Measurements from ENCODE around the gene TSC1.
"Not testable (repeated sequence)": the region's sequence is repeated elsewhere in the genome, so short reads cannot be mapped to it uniquely, and the experiment has no call there.

The TSC1 gene

DNA sequence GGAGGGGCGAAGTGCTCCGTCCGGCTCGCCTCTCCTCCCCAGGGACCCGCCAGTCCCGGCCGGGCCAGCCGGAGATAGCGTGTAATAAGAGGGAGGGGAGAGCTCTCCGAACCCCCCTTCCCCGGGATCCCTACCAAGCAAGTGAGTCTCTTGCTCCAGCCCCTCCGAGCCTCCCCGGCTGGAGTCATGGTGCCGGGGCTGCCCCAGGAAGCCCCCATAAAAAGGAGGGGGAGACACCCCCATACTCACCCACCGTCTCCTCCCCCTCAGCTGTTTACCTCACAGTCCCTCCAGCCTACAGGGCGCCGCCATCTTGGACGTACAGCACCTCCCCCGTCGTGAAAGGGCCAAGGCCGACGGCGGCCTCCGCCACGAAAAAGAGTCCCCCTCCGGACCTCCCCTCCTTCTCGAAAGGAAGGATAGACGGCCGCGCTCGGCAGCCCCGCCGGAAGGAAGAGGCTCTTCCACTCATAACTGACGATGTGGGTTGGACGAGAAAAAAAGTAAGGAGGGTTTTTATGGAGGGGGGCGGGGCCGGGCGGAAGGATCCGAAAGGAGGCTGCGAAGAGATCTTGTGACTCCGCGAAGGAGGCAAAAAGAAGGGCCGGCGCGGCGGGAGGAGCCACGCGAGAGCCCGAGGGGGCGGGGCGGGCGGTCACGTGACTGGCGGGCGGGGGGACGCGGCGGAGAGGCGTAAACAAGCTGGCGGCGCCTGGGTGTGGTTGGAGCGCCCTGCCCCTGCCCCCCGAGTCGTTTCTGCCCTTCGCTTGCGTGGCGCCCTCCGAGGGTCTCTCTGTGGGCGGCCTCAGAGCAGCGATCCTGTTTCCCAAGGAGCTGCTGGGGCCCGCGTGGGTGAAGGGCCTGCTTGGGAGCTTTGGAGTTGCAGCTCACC, at the start of gene TSC1:
TSC1 (minus strand) TSS at position 323 of the 892 bp plus-strand sequence. CDS start 15,744 bp downstream, outside the sequence.
- H3K9me3 Mint-ChIP-seq, result no peaks in the 10 kb centered on the region
- H3K4me1 Mint-ChIP-seq (ENCODE audit: low read depth), result peaks cover 17% of the 10 kb centered on the region
- H3K4me3 Mint-ChIP-seq, result peak within 1 kb of the TSS; percentile 98
- H3K27me3 Mint-ChIP-seq (ENCODE audit: low read depth), result no peaks in the 10 kb centered on the region
- peaks cover 2% of the 10 kb centered on the region for H3K36me3 Mint-ChIP-seq (ENCODE audit: low read depth)
- H3K27ac Mint-ChIP-seq, result peak within 1 kb of the TSS; percentile 100

DNA sequence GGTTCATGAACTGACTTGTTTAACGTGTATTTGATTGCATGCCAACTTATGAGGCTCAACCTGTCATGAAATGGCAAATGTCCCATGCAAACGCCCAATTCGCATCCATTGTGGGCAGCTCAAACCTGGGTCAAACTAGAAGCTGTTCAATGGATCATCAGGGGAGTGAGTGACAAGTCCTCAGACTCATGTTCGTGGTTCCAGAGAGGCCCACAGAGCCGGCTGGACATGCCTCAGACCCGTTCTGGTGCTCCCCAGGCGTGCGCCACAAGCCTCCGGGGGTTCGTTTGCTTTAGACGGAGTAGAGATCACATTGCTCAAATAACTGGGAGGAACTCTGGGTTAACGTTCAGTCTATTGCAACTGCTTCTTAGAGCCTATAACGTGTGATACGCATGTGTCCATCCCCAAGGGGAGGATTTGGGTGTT, 49.1 kb upstream of the TSC1 start:
- Mint-ChIP-seq H3K27me3 (ENCODE audit: low read depth) (peaks cover 24% of the 10 kb centered on the region), H3K9me3 (peaks cover 5% of the 10 kb centered on the region), H3K36me3 (ENCODE audit: low read depth) (no peaks in the 10 kb centered on the region), H3K27ac (no peak overlapping the region), H3K4me3 (no peak overlapping the region), H3K4me1 (ENCODE audit: low read depth) (peaks cover 4% of the 10 kb centered on the region)

DNA sequence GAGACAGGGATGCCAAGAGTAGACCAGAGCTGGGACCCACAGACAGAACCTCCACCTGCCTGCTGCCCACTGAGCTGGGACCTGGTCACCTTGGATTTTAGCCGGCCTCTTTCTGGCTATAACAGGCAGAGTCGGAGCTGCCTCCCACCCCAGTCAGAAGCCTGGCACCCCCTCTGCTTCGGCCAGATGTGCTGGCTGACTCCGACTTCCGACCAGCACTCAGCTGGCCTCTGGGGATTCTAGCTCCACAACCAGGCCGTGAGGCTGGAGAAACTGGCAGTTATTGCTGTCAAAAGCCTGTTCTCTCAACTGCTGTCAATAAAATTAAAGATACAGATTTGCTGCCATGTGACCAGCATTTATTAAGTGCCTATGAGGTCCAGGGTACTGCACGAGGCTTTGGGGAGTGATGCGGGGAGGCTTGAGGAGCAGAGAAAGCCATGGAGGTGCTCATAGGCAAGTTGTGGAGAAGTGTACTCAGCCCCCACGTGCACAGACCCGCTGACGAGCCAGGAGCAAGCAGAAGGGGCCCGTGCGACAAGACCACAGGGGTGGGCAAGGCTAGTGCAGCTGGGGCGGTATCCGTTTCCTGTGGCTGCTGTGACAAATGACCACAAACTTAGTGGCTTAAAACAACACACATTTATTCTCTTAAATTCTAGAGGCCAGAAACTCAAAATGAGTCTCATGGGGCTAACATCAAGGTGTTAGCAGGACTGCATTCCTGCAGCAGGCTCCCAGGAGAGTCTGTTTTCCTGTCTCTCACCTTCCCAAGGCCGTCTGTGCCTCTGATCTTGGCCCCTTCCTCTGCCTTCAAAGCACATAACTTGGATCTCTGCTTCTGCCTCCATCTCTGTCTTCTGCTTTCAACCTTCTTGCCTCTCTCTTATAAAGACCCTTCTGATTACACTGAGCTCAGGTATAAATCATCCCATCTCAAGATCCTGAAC, 47.2 kb upstream of the TSC1 start:
- no peaks in the 10 kb centered on the region for H3K36me3 Mint-ChIP-seq (ENCODE audit: low read depth)
- H3K4me1 Mint-ChIP-seq (ENCODE audit: low read depth), result peaks cover 4% of the 10 kb centered on the region
- H3K27me3 Mint-ChIP-seq (ENCODE audit: low read depth), result peaks cover 24% of the 10 kb centered on the region
- H3K4me3 Mint-ChIP-seq, result no peak overlapping the region
- H3K27ac Mint-ChIP-seq, result no peak overlapping the region
- peaks cover 5% of the 10 kb centered on the region for H3K9me3 Mint-ChIP-seq

GRCh38 chr9:132990781-132991180, 46.4 kb upstream of the TSC1 start:
- Mint-ChIP-seq H3K4me3 (no peak overlapping the region), H3K27ac (no peak overlapping the region), H3K27me3 (ENCODE audit: low read depth) (peaks cover 24% of the 10 kb centered on the region), H3K36me3 (ENCODE audit: low read depth) (no peaks in the 10 kb centered on the region), H3K4me1 (ENCODE audit: low read depth) (peaks cover 4% of the 10 kb centered on the region), H3K9me3 (peaks cover 5% of the 10 kb centered on the region)

- peaks cover 24% of the 10 kb centered on the region for H3K27me3 Mint-ChIP-seq (ENCODE audit: low read depth)
- H3K27ac Mint-ChIP-seq; H3K9me3 Mint-ChIP-seq; H3K36me3 Mint-ChIP-seq (ENCODE audit: low read depth); H3K4me1 Mint-ChIP-seq (ENCODE audit: low read depth); H3K4me3 Mint-ChIP-seq: not testable (repeated sequence)
Observed at GRCh38 chr9:132989998-132990557, 45.7 kb upstream of the TSC1 start.

DNA sequence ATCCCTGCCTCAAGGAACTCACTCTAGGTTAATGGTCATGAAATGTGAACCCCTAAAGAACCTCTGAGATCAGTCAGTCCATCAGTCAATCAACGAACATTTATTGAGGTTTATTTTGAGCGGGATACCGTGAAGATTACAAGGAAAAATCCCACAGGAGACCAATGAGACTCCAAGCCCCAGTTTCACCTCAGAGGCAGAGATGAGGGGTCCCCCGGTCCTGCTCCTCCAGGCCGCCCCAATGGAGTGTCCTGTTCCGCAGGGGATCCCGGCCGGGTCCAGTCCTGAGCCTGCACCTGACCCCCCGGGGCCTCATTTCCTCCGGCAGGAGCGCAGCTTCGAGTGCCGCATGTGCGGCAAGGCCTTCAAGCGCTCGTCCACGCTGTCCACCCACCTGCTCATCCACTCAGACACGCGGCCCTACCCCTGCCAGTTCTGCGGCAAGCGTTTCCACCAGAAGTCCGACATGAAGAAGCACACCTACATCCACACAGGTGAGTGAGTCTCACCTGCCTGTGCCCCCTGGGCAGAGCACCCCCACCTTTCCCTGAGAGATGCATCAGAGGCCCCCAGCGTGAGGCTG, 45.1 kb upstream of the TSC1 start:
- Mint-ChIP-seq H3K27ac (no peak overlapping the region), H3K4me3 (no peak overlapping the region), H3K9me3 (peaks cover 5% of the 10 kb centered on the region), H3K4me1 (ENCODE audit: low read depth) (peaks cover 2% of the 10 kb centered on the region), H3K36me3 (ENCODE audit: low read depth) (no peaks in the 10 kb centered on the region), H3K27me3 (ENCODE audit: low read depth) (peaks cover 23% of the 10 kb centered on the region)

- Mint-ChIP-seq H3K27me3 (ENCODE audit: low read depth) (peaks cover 20% of the 10 kb centered on the region), H3K27ac (no peak overlapping the region), H3K4me3 (no peak overlapping the region), H3K36me3 (ENCODE audit: low read depth) (no peaks in the 10 kb centered on the region), H3K4me1 (ENCODE audit: low read depth) (no peaks in the 10 kb centered on the region), H3K9me3 (peaks cover 5% of the 10 kb centered on the region)
Observed at GRCh38 chr9:132989014-132989310, 44.5 kb upstream of the TSC1 start.

- no peak overlapping the region for H3K27ac Mint-ChIP-seq
- peaks cover 5% of the 10 kb centered on the region for H3K9me3 Mint-ChIP-seq
- no peaks in the 10 kb centered on the region for H3K4me1 Mint-ChIP-seq (ENCODE audit: low read depth)
- no peaks in the 10 kb centered on the region for H3K36me3 Mint-ChIP-seq (ENCODE audit: low read depth)
- H3K4me3 Mint-ChIP-seq, result no peak overlapping the region
- peaks cover 18% of the 10 kb centered on the region for H3K27me3 Mint-ChIP-seq (ENCODE audit: low read depth)
Observed at GRCh38 chr9:132988244-132989013, 44.0 kb upstream of the TSC1 start.

DNA sequence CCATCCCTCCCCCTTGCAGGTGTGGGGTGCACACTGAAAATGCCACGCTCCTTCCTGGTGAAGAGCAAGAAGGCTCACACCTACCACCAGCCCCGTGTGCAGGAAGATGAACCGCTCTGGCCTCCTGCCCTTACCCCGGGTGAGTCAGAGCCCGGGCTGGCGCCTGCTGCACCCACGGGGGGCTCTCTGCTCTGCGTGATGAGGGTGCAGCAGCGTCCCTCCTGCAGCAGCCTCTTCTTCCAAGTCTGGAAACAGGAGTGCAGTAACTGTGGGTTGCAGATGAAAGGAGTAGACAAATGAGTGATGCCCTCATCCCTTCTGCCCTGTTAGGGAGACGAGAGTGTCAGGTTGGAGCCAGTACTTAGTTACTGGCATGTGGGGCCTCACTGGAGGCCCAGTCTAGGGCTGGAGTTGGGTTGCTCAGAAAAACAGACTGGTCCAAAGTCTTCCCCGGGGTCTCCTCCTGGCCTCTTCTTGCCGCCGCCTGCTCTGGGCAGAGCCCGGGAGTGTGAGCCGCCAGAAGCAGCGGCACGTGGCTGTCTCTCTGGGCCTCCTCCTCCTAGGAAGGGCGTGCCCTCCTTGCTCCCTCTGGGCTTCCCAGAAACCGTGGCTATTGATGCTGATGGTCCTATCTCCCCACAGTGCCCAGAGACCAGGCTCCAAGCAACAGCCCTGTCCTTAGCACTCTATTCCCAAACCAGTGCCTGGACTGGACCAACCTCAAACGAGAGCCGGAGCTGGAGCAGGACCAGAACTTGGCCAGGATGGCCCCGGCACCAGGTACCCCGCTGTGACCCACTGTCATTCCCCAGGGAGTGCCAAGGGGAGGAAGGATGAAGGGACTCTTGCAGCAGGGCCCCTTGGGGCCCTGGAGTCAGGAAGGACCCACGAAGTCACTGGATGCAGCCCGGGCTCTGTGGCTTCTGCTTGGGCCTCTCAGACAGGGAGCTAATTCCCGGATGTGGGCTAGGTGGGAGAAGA, 42.5 kb upstream of the TSC1 start:
- H3K9me3 Mint-ChIP-seq, result peaks cover 5% of the 10 kb centered on the region
- H3K27me3 Mint-ChIP-seq (ENCODE audit: low read depth), result peaks cover 10% of the 10 kb centered on the region
- H3K27ac Mint-ChIP-seq, result no peak overlapping the region
- H3K4me3 Mint-ChIP-seq, result no peak overlapping the region
- H3K36me3 Mint-ChIP-seq (ENCODE audit: low read depth), result no peaks in the 10 kb centered on the region
- H3K4me1 Mint-ChIP-seq (ENCODE audit: low read depth), result no peaks in the 10 kb centered on the region

GRCh38 chr9:132986114-132986513, 41.7 kb upstream of the TSC1 start:
- no peaks in the 10 kb centered on the region for H3K4me1 Mint-ChIP-seq (ENCODE audit: low read depth)
- no peak overlapping the region for H3K27ac Mint-ChIP-seq
- H3K4me3 Mint-ChIP-seq, result no peak overlapping the region
- H3K9me3 Mint-ChIP-seq, result peaks cover 5% of the 10 kb centered on the region
- no peaks in the 10 kb centered on the region for H3K36me3 Mint-ChIP-seq (ENCODE audit: low read depth)
- H3K27me3 Mint-ChIP-seq (ENCODE audit: low read depth), result peaks cover 14% of the 10 kb centered on the region

DNA sequence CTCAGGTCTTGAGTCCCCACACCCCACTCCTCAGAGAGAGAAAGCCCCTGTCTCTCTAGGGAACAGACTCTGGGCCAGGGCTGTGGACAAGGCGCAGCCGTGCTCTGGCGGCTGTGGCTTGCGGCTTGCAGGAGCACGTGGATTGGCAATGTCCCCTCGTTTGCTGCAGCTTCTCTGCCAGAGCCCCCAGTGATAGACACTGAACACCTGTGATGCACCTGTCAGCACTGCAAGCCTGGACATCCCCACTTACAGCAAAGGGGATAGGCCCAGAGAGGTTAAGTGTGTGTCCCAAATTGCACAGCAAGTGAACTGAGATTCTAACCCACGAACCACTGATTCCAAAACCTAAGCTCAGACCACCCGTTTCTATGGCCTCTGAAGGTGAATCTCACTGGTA, 41.1 kb upstream of the TSC1 start:
- H3K36me3 Mint-ChIP-seq (ENCODE audit: low read depth), result no peaks in the 10 kb centered on the region
- H3K4me3 Mint-ChIP-seq, result no peak overlapping the region
- H3K4me1 Mint-ChIP-seq (ENCODE audit: low read depth), result no peaks in the 10 kb centered on the region
- peaks cover 20% of the 10 kb centered on the region for H3K27me3 Mint-ChIP-seq (ENCODE audit: low read depth)
- peaks cover 4% of the 10 kb centered on the region for H3K9me3 Mint-ChIP-seq
- H3K27ac Mint-ChIP-seq, result no peak overlapping the region

GRCh38 chr9:132985071-132985350, 40.6 kb upstream of the TSC1 start:
- Mint-ChIP-seq H3K27me3 (ENCODE audit: low read depth) (peaks cover 25% of the 10 kb centered on the region), H3K27ac (no peak overlapping the region), H3K9me3 (no peaks in the 10 kb centered on the region), H3K4me1 (ENCODE audit: low read depth) (no peaks in the 10 kb centered on the region), H3K36me3 (ENCODE audit: low read depth) (no peaks in the 10 kb centered on the region), H3K4me3 (no peak overlapping the region)

Measured in T-helper 1 cell treated with Interleukin-12 subunit alpha and Interleukin-12 subunit beta and Interleukin-4 antibody, amounts not matched to agents 30 μg/mL and 1 μg/mL, for 36 hours (primary cell).